OCI-LY1 (cell line): ENCODE measurements around the gene COX6B1.

Experiments used
- CTCF ChIP-seq: fragments of 200-600 bp; sonication (generic), shearing (Covaris generic); IDR thresholded peaks from 2 replicates; pipeline ENCODE4 v1.5.1; 2017; ENCODE audit warnings: mild to moderate bottlenecking, antibody characterized with exemption, low read length, moderate library complexity, mixed read lengths
- EZH2 ChIP-seq: fragments of 200-600 bp; sonication (generic), shearing (Covaris generic); IDR thresholded peaks from 2 replicates; pipeline ENCODE4 v1.8.0; 2017; ENCODE audit warnings: borderline replicate concordance, mixed run types, mild to moderate bottlenecking, antibody characterized with exemption, low read length, moderate library complexity, mixed read lengths

- TF ChIP-seq CTCF = no peak
- TF ChIP-seq EZH2 = no peak
These were observed 3.7 kb upstream of the COX6B1 start for GRCh38 chr19:35644206-35644986.
